ENCODE measurements around the gene PSMA5.
"Not testable (repeated sequence)": the region's sequence is repeated elsewhere in the genome, so short reads cannot be mapped to it uniquely, and the experiment has no call there.

The PSMA5 gene

GRCh38 chr1:109445949-109446695, 19.9 kb upstream of the PSMA5 start:
- not testable (repeated sequence) for H3K36me3 Mint-ChIP-seq (ENCODE audit: low read depth); H3K9me3 Mint-ChIP-seq; H3K4me1 Mint-ChIP-seq (ENCODE audit: low read depth); H3K27ac Mint-ChIP-seq; H3K4me3 Mint-ChIP-seq
- peaks cover 34% of the 10 kb centered on the region for H3K27me3 Mint-ChIP-seq (ENCODE audit: low read depth)

DNA sequence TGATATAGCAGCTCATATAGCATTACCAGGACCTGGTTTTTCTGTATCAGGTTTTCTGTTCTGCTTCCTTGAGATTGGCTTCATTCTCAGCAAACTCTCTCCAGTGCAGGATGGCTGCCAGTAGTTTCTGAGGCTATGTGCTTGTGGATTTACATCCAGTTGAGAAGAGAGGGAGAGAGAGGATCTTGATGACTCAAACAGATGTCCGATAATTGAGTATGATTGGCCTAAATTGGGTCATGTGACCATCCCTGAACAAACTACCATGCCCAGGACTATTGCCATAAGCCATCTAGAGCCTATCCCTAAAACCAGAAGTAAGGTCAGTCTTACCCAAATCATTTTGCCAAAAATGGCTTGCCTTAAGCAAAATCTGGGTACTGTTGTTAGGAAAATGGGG, 18.1 kb upstream of the PSMA5 start:
- no peak overlapping the region for H3K4me3 Mint-ChIP-seq
- H3K36me3 Mint-ChIP-seq (ENCODE audit: low read depth) = no peaks in the 10 kb centered on the region
- H3K27ac Mint-ChIP-seq = no peak overlapping the region
- H3K4me1 Mint-ChIP-seq (ENCODE audit: low read depth) = peaks cover 1% of the 10 kb centered on the region
- H3K9me3 Mint-ChIP-seq = no peaks in the 10 kb centered on the region
- H3K27me3 Mint-ChIP-seq (ENCODE audit: low read depth) = peaks cover 19% of the 10 kb centered on the region

- no peak overlapping the region for H3K4me3 Mint-ChIP-seq
- peaks cover 1% of the 10 kb centered on the region for H3K4me1 Mint-ChIP-seq (ENCODE audit: low read depth)
- H3K36me3 Mint-ChIP-seq (ENCODE audit: low read depth) = no peaks in the 10 kb centered on the region
- no peaks in the 10 kb centered on the region for H3K9me3 Mint-ChIP-seq
- peaks cover 15% of the 10 kb centered on the region for H3K27me3 Mint-ChIP-seq (ENCODE audit: low read depth)
- H3K27ac Mint-ChIP-seq = no peak overlapping the region
These were observed 17.2 kb upstream of the PSMA5 start for GRCh38 chr1:109443476-109443875.

DNA sequence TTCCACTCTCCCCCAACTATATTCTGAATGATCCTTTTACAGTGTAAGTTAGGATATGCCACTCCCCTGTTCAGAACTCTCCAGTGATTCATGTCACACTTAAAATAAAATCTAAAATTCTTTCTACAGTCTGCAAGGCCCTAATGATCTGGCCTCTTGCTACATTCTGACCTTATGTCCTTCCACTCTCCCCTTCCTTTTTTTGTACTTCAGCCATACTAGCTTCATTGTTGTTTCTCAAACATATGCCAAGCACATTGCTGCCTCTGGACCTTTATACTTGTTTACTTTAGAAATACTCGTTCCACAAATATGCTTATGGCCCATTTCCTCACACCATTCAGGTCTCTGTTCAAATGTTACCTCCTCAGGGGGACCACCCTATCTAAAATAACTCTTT, 14.8 kb upstream of the PSMA5 start:
- peaks cover 1% of the 10 kb centered on the region for H3K4me1 Mint-ChIP-seq (ENCODE audit: low read depth)
- no peaks in the 10 kb centered on the region for H3K36me3 Mint-ChIP-seq (ENCODE audit: low read depth)
- H3K4me3 Mint-ChIP-seq = no peak overlapping the region
- H3K27ac Mint-ChIP-seq = no peak overlapping the region
- peaks cover 5% of the 10 kb centered on the region for H3K27me3 Mint-ChIP-seq (ENCODE audit: low read depth)
- no peaks in the 10 kb centered on the region for H3K9me3 Mint-ChIP-seq

GRCh38 chr1:109438798-109439297, 12.6 kb upstream of the PSMA5 start:
- no peaks in the 10 kb centered on the region for H3K4me1 Mint-ChIP-seq (ENCODE audit: low read depth)
- H3K36me3 Mint-ChIP-seq (ENCODE audit: low read depth) = no peaks in the 10 kb centered on the region
- no peaks in the 10 kb centered on the region for H3K27me3 Mint-ChIP-seq (ENCODE audit: low read depth)
- H3K9me3 Mint-ChIP-seq = no peaks in the 10 kb centered on the region
- H3K27ac Mint-ChIP-seq = no peak overlapping the region
- H3K4me3 Mint-ChIP-seq = no peak overlapping the region

GRCh38 chr1:109434484-109434883, 8.2 kb upstream of the PSMA5 start:
- Mint-ChIP-seq H3K4me1 (ENCODE audit: low read depth) (no peaks in the 10 kb centered on the region), H3K9me3 (peaks cover 5% of the 10 kb centered on the region), H3K36me3 (ENCODE audit: low read depth) (no peaks in the 10 kb centered on the region), H3K4me3 (no peak overlapping the region), H3K27ac (no peak overlapping the region), H3K27me3 (ENCODE audit: low read depth) (peaks cover 21% of the 10 kb centered on the region)

DNA sequence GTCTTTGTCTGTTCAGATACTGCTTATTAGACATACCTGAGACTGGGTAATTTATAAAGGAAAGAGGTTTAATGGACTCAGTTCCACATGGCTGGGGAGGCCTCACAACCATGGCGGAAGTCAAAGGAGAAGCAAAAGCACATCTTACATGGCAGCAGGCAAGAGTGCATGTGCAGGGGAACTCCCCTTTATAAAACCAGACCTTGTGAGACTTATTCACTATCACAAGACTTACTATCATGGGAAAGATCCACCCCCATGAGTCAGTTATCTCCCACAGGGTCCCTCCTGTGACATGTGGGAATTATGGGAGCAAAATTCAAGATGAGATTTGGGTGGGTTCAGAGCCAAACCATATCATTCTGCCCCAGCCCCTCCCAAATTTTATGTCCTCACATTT, 7.1 kb upstream of the PSMA5 start:
- Mint-ChIP-seq H3K4me3 (no peak overlapping the region), H3K36me3 (ENCODE audit: low read depth) (peaks cover 2% of the 10 kb centered on the region), H3K9me3 (peaks cover 5% of the 10 kb centered on the region), H3K4me1 (ENCODE audit: low read depth) (peaks cover 6% of the 10 kb centered on the region), H3K27ac (no peak overlapping the region), H3K27me3 (ENCODE audit: low read depth) (peaks cover 21% of the 10 kb centered on the region)

GRCh38 chr1:109432336-109432735, 6.1 kb upstream of the PSMA5 start:
- Mint-ChIP-seq H3K27ac (no peak overlapping the region), H3K4me3 (no peak overlapping the region), H3K4me1 (ENCODE audit: low read depth) (peaks cover 9% of the 10 kb centered on the region), H3K36me3 (ENCODE audit: low read depth) (peaks cover 2% of the 10 kb centered on the region), H3K27me3 (ENCODE audit: low read depth) (peaks cover 21% of the 10 kb centered on the region), H3K9me3 (peaks cover 5% of the 10 kb centered on the region)

- Mint-ChIP-seq H3K4me3 (peak overlapping the region; percentile 96), H3K36me3 (ENCODE audit: low read depth) (peaks cover 26% of the 10 kb centered on the region), H3K4me1 (ENCODE audit: low read depth) (peaks cover 31% of the 10 kb centered on the region), H3K27ac (peak overlapping the region; percentile 97), H3K27me3 (ENCODE audit: low read depth) (peaks cover 16% of the 10 kb centered on the region), H3K9me3 (no peaks in the 10 kb centered on the region)
These were observed 871 bp upstream of the PSMA5 start for GRCh38 chr1:109427171-109427467.

DNA sequence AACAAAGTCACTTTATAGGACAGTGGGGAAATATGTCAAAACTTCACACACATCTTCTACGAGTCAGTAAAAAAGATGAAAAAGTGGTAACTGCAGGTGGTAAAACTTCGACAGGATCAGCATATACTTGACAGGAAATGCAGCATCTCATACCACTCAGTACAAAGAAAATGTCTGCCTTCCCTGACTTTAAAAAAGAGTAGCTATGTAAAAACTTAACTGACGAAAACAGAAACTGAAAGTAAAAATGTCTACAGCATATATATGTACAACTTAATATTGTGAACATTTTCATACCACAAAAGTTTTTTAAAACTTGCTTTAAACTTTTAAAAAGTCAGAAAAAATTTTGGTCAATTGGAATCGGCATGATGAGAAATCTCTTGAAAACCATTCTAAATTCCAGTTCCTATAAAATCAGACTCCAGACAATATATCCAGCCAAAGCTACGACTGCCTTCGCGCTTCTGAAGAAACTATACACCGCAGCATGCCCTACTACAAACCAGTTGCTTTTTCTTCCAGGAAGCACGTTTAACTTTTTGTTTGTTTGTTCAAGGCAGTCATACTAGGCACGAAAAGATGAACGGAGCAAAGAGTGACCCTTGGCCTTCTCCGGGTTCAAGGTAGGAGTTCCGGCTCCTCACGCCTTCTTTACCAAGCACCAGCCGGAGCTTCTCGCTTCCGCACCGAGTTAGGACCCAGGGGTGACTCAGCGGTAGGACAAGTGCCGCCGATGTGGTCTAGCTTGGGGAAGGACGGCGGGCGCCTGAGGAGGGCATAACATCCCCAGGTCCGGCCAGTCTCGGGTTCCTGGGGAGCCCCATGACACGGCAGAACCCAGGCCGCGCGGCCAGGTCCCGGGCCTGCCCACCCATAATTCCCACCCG, 612 bp downstream of the PSMA5 start:
- Mint-ChIP-seq H3K4me1 (ENCODE audit: low read depth) (peaks cover 31% of the 10 kb centered on the region), H3K4me3 (peak overlapping the region; percentile 96), H3K36me3 (ENCODE audit: low read depth) (peaks cover 26% of the 10 kb centered on the region), H3K27me3 (ENCODE audit: low read depth) (peaks cover 4% of the 10 kb centered on the region), H3K9me3 (no peaks in the 10 kb centered on the region), H3K27ac (peak overlapping the region; percentile 97)

DNA sequence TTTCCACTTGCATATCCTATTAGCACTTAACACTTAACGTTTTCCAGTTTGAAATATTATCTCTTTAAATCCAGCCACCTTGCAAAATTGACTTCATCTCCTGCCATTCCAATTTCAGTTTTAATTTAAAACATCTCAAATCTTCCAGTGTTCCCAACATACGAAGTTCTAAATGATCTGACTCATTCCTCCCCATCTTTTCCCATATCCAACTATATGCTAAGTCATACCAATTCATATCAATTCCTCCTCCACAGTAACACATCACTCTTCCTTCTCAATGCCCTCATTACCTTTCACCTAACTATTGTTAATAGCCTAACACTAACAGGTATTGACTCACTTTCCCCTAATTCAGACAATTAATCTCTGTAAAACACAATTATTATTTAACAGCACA, 2.8 kb downstream of the PSMA5 start:
- Mint-ChIP-seq H3K4me1 (ENCODE audit: low read depth) (peaks cover 26% of the 10 kb centered on the region), H3K36me3 (ENCODE audit: low read depth) (peaks cover 32% of the 10 kb centered on the region), H3K9me3 (no peaks in the 10 kb centered on the region), H3K27me3 (ENCODE audit: low read depth) (no peaks in the 10 kb centered on the region), H3K27ac (peak overlapping the region; percentile 55), H3K4me3 (peak overlapping the region; percentile 32)

- H3K27me3 Mint-ChIP-seq (ENCODE audit: low read depth) = no peaks in the 10 kb centered on the region
- H3K9me3 Mint-ChIP-seq = no peaks in the 10 kb centered on the region
- peaks cover 30% of the 10 kb centered on the region for H3K4me1 Mint-ChIP-seq (ENCODE audit: low read depth)
- peaks cover 71% of the 10 kb centered on the region for H3K36me3 Mint-ChIP-seq (ENCODE audit: low read depth)
- H3K4me3 Mint-ChIP-seq = no peak overlapping the region
- H3K27ac Mint-ChIP-seq = no peak overlapping the region
These were observed 13.7 kb downstream of the PSMA5 start for GRCh38 chr1:109412551-109412950.

DNA sequence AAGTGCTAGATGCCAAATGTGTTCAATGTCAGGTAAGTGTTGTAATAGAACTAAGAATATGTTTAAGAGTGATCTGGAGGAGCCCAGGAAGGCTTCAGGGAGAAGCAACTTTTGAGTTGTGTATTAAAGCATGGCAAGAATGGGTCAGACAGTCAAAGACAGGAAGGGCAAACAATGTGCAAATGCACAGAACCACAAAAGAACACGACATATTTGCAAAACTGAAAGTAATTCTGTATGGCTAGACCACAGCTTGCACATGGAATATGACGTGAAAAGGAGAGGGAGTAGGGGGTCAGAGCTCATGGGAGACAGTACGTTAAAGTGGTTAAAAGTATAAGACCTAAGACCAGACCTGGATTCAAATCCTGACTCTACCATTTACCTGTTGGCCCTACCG, 21.4 kb downstream of the PSMA5 start:
- Mint-ChIP-seq H3K27me3 (ENCODE audit: low read depth) (no peaks in the 10 kb centered on the region), H3K36me3 (ENCODE audit: low read depth) (peaks cover 46% of the 10 kb centered on the region), H3K4me3 (peak overlapping the region; percentile 1), H3K27ac (peak overlapping the region; percentile 52), H3K4me1 (ENCODE audit: low read depth) (peaks cover 15% of the 10 kb centered on the region), H3K9me3 (peaks cover 3% of the 10 kb centered on the region)

- Mint-ChIP-seq H3K27me3 (ENCODE audit: low read depth) (peaks cover 19% of the 10 kb centered on the region), H3K9me3 (peaks cover 3% of the 10 kb centered on the region), H3K27ac (no peak overlapping the region), H3K4me1 (ENCODE audit: low read depth) (peaks cover 16% of the 10 kb centered on the region), H3K4me3 (no peak overlapping the region), H3K36me3 (ENCODE audit: low read depth) (peaks cover 33% of the 10 kb centered on the region)
These were observed 24.2 kb downstream of the PSMA5 start for GRCh38 chr1:109402025-109402424.

Data from T-helper 1 cell treated with Interleukin-12 subunit alpha and Interleukin-12 subunit beta and Interleukin-4 antibody, amounts not matched to agents 30 μg/mL and 1 μg/mL, for 36 hours (primary cell).